MM.1S (cell line): ENCODE measurements around the gene ZBTB47.

Source experiments
- DNase-seq: peaks from one replicate; pipeline ENCODE4 v3.0.0-alpha.2; 2015
- H2AFZ ChIP-seq: fragments of 300-600 bp; sonication (generic); 2 replicates; pipeline ENCODE4 v1.6.0; 2016; ENCODE audit warnings: antibody characterized with exemption, low read length
- H3F3A ChIP-seq: fragments of 300-600 bp; sonication (generic); 2 replicates; pipeline ENCODE4 v1.6.1; 2016; ENCODE audit warnings: mild to moderate bottlenecking, antibody characterized with exemption, low read length, moderate library complexity, mixed read lengths; ENCODE audit not compliant: insufficient read depth
- H3K27ac ChIP-seq: fragments of 300-600 bp; sonication (generic); 2 replicates; pipeline ENCODE4 v1.5.1; 2016; ENCODE audit warnings: mild to moderate bottlenecking, low read length
- H3K27me3 ChIP-seq: fragments of 300-600 bp; sonication (generic); replicated peaks from 2 replicates; pipeline ENCODE4 v1.6.0; 2016; ENCODE audit warnings: low read length; ENCODE audit not compliant: insufficient read depth
- H3K36me3 ChIP-seq: fragments of 300-600 bp; sonication (generic); replicated peaks from 2 replicates; pipeline ENCODE4 v1.6.1; 2016; ENCODE audit warnings: mild to moderate bottlenecking, low read length, mixed read lengths; ENCODE audit not compliant: insufficient read depth
- H3K4me1 ChIP-seq: fragments of 300-600 bp; sonication (generic); 2 replicates; pipeline ENCODE4 v1.6.1; 2016; ENCODE audit warnings: low read length, mixed read lengths
- H3K4me2 ChIP-seq: fragments of 300-600 bp; sonication (generic); 2 replicates; pipeline ENCODE4 v1.6.0; 2016; ENCODE audit warnings: low read depth, low read length
- H3K4me3 ChIP-seq: fragments of 300-600 bp; sonication (generic); 2 replicates; pipeline ENCODE4 v1.5.1; 2016; ENCODE audit warnings: low read length, mixed read lengths
- H3K79me2 ChIP-seq: fragments of 300-600 bp; sonication (generic); 2 replicates; pipeline ENCODE4 v1.6.1; 2016; ENCODE audit warnings: mixed run types, low read length, mixed read lengths
- H3K9ac ChIP-seq: fragments of 300-600 bp; sonication (generic); 2 replicates; pipeline ENCODE4 v1.6.1; 2016; ENCODE audit warnings: low read length, mixed read lengths
- H3K9me2 ChIP-seq: fragments of 300-600 bp; sonication (generic); replicated peaks from 2 replicates; pipeline ENCODE4 v1.6.1; 2016; ENCODE audit warnings: mild to moderate bottlenecking, low read length, mixed read lengths; ENCODE audit not compliant: insufficient read depth
- H3K9me3 ChIP-seq: fragments of 300-600 bp; sonication (generic); replicated peaks from 2 replicates; pipeline ENCODE4 v1.6.1; 2016; ENCODE audit warnings: mild to moderate bottlenecking, low read length, mixed read lengths; ENCODE audit not compliant: insufficient read depth
- H4K20me1 ChIP-seq: fragments of 300-600 bp; sonication (generic); 2 replicates; pipeline ENCODE4 v1.6.1; 2016; ENCODE audit warnings: mild to moderate bottlenecking, low read length, moderate library complexity, mixed read lengths; ENCODE audit not compliant: insufficient read depth
- EZH2 ChIP-seq: fragments of 300-600 bp; sonication (generic); optimal IDR thresholded peaks from 2 replicates; pipeline ENCODE3; 2017; ENCODE audit warnings: low read depth, mild to moderate bottlenecking, antibody characterized with exemption, low read length, mixed read lengths
- EZH2phosphoT487 ChIP-seq: fragments of 300-600 bp; sonication (generic); IDR thresholded peaks from 2 replicates; pipeline ENCODE4 v1.6.1; 2018; ENCODE audit warnings: antibody characterized with exemption, low read length
- TF ChIP-seq, protein P1 (sequence below): fragments of 300-600 bp; sonication (generic); IDR thresholded peaks from 2 replicates; pipeline ENCODE4 v1.5.1; 2016; ENCODE audit warnings: antibody characterized with exemption, low read length, mixed read lengths

The ZBTB47 gene

DNA sequence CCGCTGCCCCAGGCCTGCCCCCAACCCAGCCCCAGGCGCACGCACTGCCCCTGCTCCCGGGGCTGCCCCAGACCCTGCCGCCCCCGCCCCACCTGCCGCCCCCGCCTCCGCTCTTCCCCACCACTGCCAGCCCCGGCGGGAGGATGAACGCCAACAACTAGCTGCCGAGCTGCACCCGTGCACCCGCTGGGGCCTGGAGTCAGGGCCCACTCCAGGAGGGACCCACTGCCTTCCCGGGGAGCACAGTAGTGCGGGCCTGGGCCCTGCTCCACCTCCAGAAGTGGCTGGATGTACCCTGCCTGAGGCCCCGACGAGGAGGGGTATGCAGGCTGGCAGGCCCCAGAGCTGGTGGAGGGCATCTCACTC is 10.9 kb downstream of the ZBTB47 start:
- H4K20me1 ChIP-seq, result no peaks in the 10 kb centered on the region
- H3F3A ChIP-seq, result no peaks in the 10 kb centered on the region
- no peaks in the 10 kb centered on the region for H3K79me2 ChIP-seq
- no peak overlapping the region for H3K27ac ChIP-seq
- no peaks in the 10 kb centered on the region for H3K4me1 ChIP-seq
- no peak overlapping the region for H3K9ac ChIP-seq
- H3K9me3 ChIP-seq, result no peaks in the 10 kb centered on the region
- H3K4me3 ChIP-seq, result no peak overlapping the region
- TF ChIP-seq EZH2phosphoT487 (no peak), EZH2 (no peak)
- TF ChIP-seq, protein P1, sequence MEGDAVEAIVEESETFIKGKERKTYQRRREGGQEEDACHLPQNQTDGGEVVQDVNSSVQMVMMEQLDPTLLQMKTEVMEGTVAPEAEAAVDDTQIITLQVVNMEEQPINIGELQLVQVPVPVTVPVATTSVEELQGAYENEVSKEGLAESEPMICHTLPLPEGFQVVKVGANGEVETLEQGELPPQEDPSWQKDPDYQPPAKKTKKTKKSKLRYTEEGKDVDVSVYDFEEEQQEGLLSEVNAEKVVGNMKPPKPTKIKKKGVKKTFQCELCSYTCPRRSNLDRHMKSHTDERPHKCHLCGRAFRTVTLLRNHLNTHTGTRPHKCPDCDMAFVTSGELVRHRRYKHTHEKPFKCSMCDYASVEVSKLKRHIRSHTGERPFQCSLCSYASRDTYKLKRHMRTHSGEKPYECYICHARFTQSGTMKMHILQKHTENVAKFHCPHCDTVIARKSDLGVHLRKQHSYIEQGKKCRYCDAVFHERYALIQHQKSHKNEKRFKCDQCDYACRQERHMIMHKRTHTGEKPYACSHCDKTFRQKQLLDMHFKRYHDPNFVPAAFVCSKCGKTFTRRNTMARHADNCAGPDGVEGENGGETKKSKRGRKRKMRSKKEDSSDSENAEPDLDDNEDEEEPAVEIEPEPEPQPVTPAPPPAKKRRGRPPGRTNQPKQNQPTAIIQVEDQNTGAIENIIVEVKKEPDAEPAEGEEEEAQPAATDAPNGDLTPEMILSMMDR, result no peak
- H3K4me2 ChIP-seq, result no peak overlapping the region
- no peak overlapping the region for H2AFZ ChIP-seq
- no peaks in the 10 kb centered on the region for H3K36me3 ChIP-seq
- no peak for DNase-seq
- H3K9me2 ChIP-seq, result no peaks in the 10 kb centered on the region
- H3K27me3 ChIP-seq, result no peaks in the 10 kb centered on the region

DNA sequence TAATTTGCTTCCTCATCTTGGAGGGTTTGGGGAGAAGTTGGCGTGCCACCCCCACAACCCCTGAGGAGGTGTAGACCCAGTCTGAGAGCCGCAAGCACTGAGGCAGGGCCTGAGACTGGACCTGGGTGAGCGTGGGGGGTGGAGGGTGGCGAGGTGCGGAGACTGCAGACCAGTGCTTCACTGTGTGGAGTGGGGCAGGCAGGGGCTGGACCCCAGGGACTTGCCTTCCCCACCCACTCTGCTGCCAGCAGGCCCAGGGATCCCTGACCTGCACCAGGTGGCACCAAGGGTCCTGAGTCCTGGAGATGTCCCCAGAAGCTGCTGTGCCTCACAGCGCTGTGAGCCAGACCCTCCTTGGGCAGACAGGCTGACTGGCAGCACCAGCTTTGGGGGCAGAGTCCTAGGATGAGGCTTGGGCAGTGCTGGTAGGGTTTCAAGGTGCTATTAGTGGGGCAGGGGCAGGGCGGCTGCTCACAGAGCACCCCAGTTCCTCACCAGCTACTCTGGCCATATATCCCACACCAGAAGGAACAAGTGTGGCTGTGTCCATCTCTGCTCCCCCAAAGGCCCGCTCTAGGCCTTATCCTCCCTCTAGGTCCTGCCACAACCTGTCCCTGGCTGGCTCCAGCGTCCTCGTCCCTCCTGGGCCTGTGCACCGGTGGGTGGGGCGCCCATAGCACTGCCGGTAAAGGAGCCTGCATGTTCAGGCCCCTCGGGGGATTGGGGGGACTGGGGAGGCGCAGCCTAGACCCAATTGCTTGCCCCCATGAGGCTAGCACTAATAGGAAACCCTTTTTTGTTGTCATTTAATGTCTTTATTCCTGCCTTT is 11.8 kb downstream of the ZBTB47 start:
- no peak overlapping the region for H3K9ac ChIP-seq
- no peaks in the 10 kb centered on the region for H3K79me2 ChIP-seq
- no peaks in the 10 kb centered on the region for H4K20me1 ChIP-seq
- no peaks in the 10 kb centered on the region for H3K36me3 ChIP-seq
- no peaks in the 10 kb centered on the region for H3K4me1 ChIP-seq
- H3K4me3 ChIP-seq, result no peak overlapping the region
- H3K9me3 ChIP-seq, result no peaks in the 10 kb centered on the region
- no peaks in the 10 kb centered on the region for H3F3A ChIP-seq
- no peak overlapping the region for H3K27ac ChIP-seq
- no peaks in the 10 kb centered on the region for H3K9me2 ChIP-seq
- no peak overlapping the region for H2AFZ ChIP-seq
- TF ChIP-seq EZH2phosphoT487 (no peak), EZH2 (no peak)
- TF ChIP-seq, protein P1, result no peak
- H3K4me2 ChIP-seq, result no peak overlapping the region
- DNase-seq, result no peak
- H3K27me3 ChIP-seq, result no peaks in the 10 kb centered on the region

DNA sequence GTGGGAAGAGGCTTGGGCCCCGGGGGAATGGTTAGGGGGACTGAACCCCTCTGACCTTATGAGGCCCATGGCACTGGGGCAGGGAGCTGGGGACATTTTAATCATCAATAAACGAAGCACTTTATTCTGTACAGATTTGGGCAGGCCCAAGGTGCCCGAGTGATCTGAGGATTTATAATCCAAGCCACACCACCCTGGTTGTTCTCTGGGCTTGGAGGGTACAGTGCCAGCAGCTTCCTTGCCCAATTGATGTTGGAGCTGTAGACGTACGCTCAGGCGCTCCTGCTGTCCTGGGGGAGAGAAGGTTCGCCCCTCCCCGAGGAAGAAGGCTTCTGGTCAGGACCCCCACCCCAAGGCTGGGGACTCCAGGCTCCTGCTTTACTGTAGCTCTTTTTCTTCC is 12.5 kb downstream of the ZBTB47 start:
- H3K9me2 ChIP-seq, result no peaks in the 10 kb centered on the region
- no peaks in the 10 kb centered on the region for H3F3A ChIP-seq
- H3K4me1 ChIP-seq, result no peaks in the 10 kb centered on the region
- H3K27ac ChIP-seq, result no peak overlapping the region
- no peak overlapping the region for H3K4me2 ChIP-seq
- TF ChIP-seq EZH2 (no peak), EZH2phosphoT487 (no peak)
- TF ChIP-seq, protein P1, result no peak
- no peak for DNase-seq
- H3K9ac ChIP-seq, result no peak overlapping the region
- no peaks in the 10 kb centered on the region for H3K36me3 ChIP-seq
- H3K4me3 ChIP-seq, result no peak overlapping the region
- H4K20me1 ChIP-seq, result no peaks in the 10 kb centered on the region
- H3K79me2 ChIP-seq, result no peaks in the 10 kb centered on the region
- no peak overlapping the region for H2AFZ ChIP-seq
- H3K9me3 ChIP-seq, result no peaks in the 10 kb centered on the region
- no peaks in the 10 kb centered on the region for H3K27me3 ChIP-seq
